Measurements from ENCODE around the gene RAB11FIP4. TPM values are rescaled to one million over a fixed set of nuclear protein-coding genes. Genes with fewer than 3 reads are reported as not detected.

The RAB11FIP4 gene
- total RNA-seq, 1 experiment from 2014 or later = 10.8 TPM

GRCh38 chr17:31428512-31428911 is 37.0 kb downstream of the RAB11FIP4 start:
- TF ChIP-seq, protein P1, sequence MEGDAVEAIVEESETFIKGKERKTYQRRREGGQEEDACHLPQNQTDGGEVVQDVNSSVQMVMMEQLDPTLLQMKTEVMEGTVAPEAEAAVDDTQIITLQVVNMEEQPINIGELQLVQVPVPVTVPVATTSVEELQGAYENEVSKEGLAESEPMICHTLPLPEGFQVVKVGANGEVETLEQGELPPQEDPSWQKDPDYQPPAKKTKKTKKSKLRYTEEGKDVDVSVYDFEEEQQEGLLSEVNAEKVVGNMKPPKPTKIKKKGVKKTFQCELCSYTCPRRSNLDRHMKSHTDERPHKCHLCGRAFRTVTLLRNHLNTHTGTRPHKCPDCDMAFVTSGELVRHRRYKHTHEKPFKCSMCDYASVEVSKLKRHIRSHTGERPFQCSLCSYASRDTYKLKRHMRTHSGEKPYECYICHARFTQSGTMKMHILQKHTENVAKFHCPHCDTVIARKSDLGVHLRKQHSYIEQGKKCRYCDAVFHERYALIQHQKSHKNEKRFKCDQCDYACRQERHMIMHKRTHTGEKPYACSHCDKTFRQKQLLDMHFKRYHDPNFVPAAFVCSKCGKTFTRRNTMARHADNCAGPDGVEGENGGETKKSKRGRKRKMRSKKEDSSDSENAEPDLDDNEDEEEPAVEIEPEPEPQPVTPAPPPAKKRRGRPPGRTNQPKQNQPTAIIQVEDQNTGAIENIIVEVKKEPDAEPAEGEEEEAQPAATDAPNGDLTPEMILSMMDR (IDR thresholded peaks at IDR 0.05) = no peak
- TF ChIP-seq SIN3A (IDR thresholded peaks at IDR 0.05; ENCODE audit: borderline replicate concordance, insufficient read depth, low read depth, low read length) (no peak), TCF7L2 (IDR thresholded peaks at IDR 0.05; ENCODE audit: low read depth, low read length) (no peak), POLR2AphosphoS5 (IDR thresholded peaks at IDR 0.05; ENCODE audit: low read depth, low read length) (no peak), REST (IDR thresholded peaks at IDR 0.05; ENCODE audit: insufficient read depth in 1 of 2, low read depth in 2 of 2, low read length in 1 of 2) (no peak)
- CTCF ChIA-PET = interaction anchor here (1.1 kb wide), 1 partner anchor 27 kb away, joined by 3 read pairs; no protein-coding TSS in a partner anchor
- no peaks in the 10 kb centered on the region for H3K36me3 ChIP-seq (ENCODE audit: control insufficient read depth, insufficient read depth, low read length)
- DNase-seq (ENCODE audit: low read depth, low spot score) = no peak
- in situ Hi-C loops (cut with HindIII; ENCODE audit: low pct_unique_long_range_greater_than_20kb, low sequenced_read_pairs) = no loop called here
- intact Hi-C loops (cut with micrococcal nuclease; ENCODE audit: unreplicated experiment) = no loop called here
- no peak for ATAC-seq
- H3K9me3 ChIP-seq (ENCODE audit: control insufficient read depth, insufficient read depth, low read depth, low read length) = no peaks in the 10 kb centered on the region
- no peak overlapping the region for H3K27ac ChIP-seq (ENCODE audit: low read length)
- POLR2A ChIA-PET = interaction anchor here (0.5 kb wide), 1 partner anchor 34 kb away, joined by 3 read pairs; no protein-coding TSS in a partner anchor
- H3K4me1 ChIP-seq (ENCODE audit: control insufficient read depth, insufficient read depth, low read length) = no peaks in the 10 kb centered on the region
- peaks cover 2% of the 10 kb centered on the region; the same call in 1 of the 2 replicates for H3K27me3 ChIP-seq (ENCODE audit: control insufficient read depth, insufficient read depth, low read length)
- no peak overlapping the region for H3K4me3 ChIP-seq (ENCODE audit: low read depth in 2 of 2, low read length in 2 of 2)
- no TSS peak for BruUV-seq (replicated peaks)

DNA sequence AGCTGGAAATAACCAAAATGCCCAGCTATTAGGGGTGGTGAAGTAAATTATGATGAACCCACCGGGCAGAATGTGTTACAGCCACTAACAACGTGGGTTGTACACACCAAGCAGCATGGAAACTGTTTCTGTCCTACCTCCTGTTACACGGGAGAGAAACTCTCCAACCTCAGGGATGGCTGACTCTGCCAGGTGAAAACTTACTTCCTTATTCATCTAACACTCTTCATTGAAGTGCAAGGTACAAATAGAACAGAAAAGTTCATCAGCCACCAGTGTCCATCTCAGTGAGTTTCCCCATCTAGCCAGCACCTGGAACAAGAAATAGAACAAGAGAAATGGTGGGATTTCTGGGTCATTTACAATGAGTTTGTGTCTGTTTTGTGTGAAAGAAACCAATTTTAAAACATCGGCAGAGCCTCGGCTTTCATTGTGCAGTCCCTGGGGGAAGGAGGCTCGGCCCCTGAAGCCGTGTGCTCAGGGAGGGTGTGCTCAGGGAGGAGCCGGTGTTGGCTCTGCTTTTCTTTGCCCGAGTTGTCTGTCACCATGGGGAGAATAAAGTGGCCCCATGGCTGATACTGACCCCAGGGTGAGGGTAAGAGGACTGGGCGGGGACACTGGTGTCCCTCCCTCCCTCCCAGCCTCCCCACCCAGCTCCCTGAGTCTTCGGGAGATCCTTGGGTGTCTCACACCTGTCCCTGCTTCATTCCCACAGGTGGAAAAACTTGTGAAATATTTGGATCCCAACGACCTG is 39.8 kb downstream of the RAB11FIP4 start:
- TF ChIP-seq SIN3A (IDR thresholded peaks at IDR 0.05; ENCODE audit: borderline replicate concordance, insufficient read depth, low read depth, low read length) (no peak), REST (IDR thresholded peaks at IDR 0.05; ENCODE audit: insufficient read depth in 1 of 2, low read depth in 2 of 2, low read length in 1 of 2) (no peak), TCF7L2 (IDR thresholded peaks at IDR 0.05; ENCODE audit: low read depth, low read length) (no peak), POLR2AphosphoS5 (IDR thresholded peaks at IDR 0.05; ENCODE audit: low read depth, low read length) (no peak)
- TF ChIP-seq, protein P1 (IDR thresholded peaks at IDR 0.05) = no peak
- intact Hi-C loops (cut with micrococcal nuclease; ENCODE audit: unreplicated experiment) (no loop called here), in situ Hi-C loops (cut with HindIII; ENCODE audit: low pct_unique_long_range_greater_than_20kb, low sequenced_read_pairs) (no loop called here)
- Histone ChIP-seq H3K4me1 (ENCODE audit: control insufficient read depth, insufficient read depth, low read length) (no peaks in the 10 kb centered on the region), H3K27ac (ENCODE audit: low read length) (no peak overlapping the region), H3K9me3 (ENCODE audit: control insufficient read depth, insufficient read depth, low read depth, low read length) (no peaks in the 10 kb centered on the region), H3K27me3 (ENCODE audit: control insufficient read depth, insufficient read depth, low read length) (peaks cover 2% of the 10 kb centered on the region; the same call in 1 of the 2 replicates), H3K4me3 (ENCODE audit: low read depth in 2 of 2, low read length in 2 of 2) (no peak overlapping the region), H3K36me3 (ENCODE audit: control insufficient read depth, insufficient read depth, low read length) (no peaks in the 10 kb centered on the region)
- ChIA-PET POLR2A (no interaction called here), CTCF (no interaction called here)
- ATAC-seq (no peak), DNase-seq (ENCODE audit: low read depth, low spot score) (no peak)
- no TSS peak for BruUV-seq (replicated peaks)
